ENCODE data around the gene RAP1GAP2. TPM values are rescaled to one million over a fixed set of nuclear protein-coding genes. Genes with fewer than 3 reads are reported as not detected.

RAP1GAP2 gene
- total RNA-seq, 2 experiments from 2014 or later = 0.64 to 0.86 TPM

DNA sequence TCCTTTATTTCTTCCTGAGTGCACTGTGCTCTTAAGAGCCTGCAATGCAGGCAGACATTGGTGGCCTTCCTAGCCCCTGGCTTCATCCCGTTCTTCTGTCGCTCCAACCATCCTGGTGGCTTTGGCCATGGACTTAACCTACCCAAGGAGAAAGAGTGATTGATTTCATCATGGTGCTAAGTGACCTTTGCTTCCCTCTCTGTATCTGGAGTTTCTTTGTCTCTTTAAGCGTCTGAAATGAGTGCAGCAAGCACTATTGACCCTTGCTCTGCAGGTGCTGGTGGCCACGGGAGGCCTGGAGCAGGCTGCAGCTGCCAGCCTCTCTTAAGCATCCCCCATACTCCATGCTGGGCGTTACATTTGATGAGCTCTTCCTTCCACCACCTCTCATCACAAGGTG lies 60.5 kb downstream of the RAP1GAP2 start:
- ATAC-seq (no peak), DNase-seq (no peak)
- peaks cover 3% of the 10 kb centered on the region for H3K36me3 Mint-ChIP-seq (ENCODE audit: low read depth)
- intact Hi-C loops (cut with DNase I, micrococcal nuclease) = no loop called here
- ChIA-PET POLR2A (no interaction called here), CTCF (interaction anchor here (0.7 kb wide), 1 partner anchor 472 kb away, joined by 3 read pairs; no protein-coding TSS in a partner anchor)
- no peak overlapping the region for H3K27ac Mint-ChIP-seq
- no peaks in the 10 kb centered on the region for H3K9me3 Mint-ChIP-seq (ENCODE audit: low read depth)
- H3K4me3 Mint-ChIP-seq = no peak overlapping the region
- H3K4me1 Mint-ChIP-seq = peaks cover 9% of the 10 kb centered on the region
- H3K27me3 Mint-ChIP-seq = peaks cover 23% of the 10 kb centered on the region

DNA sequence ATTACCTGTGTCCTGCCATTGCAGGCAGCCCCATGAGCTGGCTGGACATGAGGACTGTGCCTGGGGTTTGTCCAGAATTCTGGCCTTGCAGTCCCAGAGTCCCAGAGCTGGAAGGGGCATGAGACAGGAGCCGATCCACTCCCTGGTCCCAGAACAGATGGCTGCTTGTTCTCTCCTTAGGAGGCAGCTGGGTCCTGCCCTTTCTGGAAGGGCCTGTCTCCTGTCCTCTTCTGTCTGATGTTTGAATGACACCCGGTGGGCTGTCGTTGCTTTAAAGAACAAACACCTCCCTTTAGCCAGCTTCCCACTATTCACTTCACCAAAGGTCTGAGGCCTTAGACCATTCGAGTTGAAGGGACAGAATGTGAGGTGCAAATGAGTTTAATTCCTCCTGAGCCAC lies 63.8 kb downstream of the RAP1GAP2 start:
- ChIA-PET POLR2A (no interaction called here), CTCF (interaction anchor here (0.7 to 1.9 kb wide), 3 partner anchors 11 to 152 kb away, joined by 3 to 6 read pairs (median 4); no protein-coding TSS in a partner anchor)
- H3K4me1 Mint-ChIP-seq = peaks cover 3% of the 10 kb centered on the region
- H3K36me3 Mint-ChIP-seq (ENCODE audit: low read depth) = peaks cover 3% of the 10 kb centered on the region
- no peaks in the 10 kb centered on the region for H3K9me3 Mint-ChIP-seq (ENCODE audit: low read depth)
- H3K4me3 Mint-ChIP-seq = no peak overlapping the region
- peaks cover 8% of the 10 kb centered on the region for H3K27me3 Mint-ChIP-seq
- intact Hi-C loops (cut with DNase I, micrococcal nuclease) = no loop called here
- no peak overlapping the region for H3K27ac Mint-ChIP-seq
- no peak for ATAC-seq
- DNase-seq = no peak

DNA sequence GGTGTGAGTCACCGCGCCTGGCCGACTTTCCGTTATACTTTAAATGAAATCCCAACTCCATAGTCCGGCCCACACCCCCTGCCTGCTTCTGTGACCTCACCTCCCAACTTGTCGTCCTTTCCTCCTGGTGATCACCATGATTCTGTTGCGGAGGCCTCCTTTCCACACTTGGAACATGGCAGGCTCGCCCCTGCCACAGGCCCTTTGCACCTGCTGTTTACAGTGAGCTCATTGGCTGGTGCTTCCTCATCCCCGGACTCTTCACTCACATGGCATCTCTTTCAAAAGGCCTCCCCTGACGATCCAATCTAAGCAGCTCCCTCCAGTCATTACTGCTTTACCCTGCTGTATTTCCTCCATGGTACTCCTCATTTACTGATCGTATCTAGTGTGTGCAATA lies 64.6 kb downstream of the RAP1GAP2 start:
- ChIA-PET POLR2A (no interaction called here), CTCF (interaction anchor here (1.3 to 1.9 kb wide), 3 partner anchors 12 to 152 kb away, joined by 3 to 6 read pairs (median 4); no protein-coding TSS in a partner anchor)
- ATAC-seq (no peak), DNase-seq (no peak)
- no peak overlapping the region for H3K27ac Mint-ChIP-seq
- H3K4me3 Mint-ChIP-seq = no peak overlapping the region
- H3K9me3 Mint-ChIP-seq (ENCODE audit: low read depth) = no peaks in the 10 kb centered on the region
- H3K27me3 Mint-ChIP-seq = peaks cover 4% of the 10 kb centered on the region
- H3K4me1 Mint-ChIP-seq = no peaks in the 10 kb centered on the region
- H3K36me3 Mint-ChIP-seq (ENCODE audit: low read depth) = peaks cover 3% of the 10 kb centered on the region
- intact Hi-C loops (cut with DNase I, micrococcal nuclease) = no loop called here

DNA sequence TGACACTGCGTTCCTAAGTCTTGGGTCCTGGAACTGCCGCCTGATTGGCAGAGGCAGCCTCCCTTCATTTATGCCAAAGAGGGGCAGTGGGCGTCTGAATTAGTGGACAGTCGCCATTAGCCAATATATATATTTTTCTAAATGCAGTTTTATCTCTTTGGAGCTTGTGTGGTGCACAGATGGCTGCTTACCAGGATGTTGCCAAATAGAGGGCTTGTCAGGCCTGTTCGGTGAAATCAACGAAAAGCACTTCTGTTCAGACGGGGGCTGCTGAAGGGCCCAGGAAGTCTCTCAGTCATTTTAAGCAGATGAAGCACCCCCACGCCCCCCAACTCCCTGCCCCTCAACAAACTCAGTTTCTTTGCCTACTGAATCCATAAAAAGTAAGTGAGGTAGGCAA lies 66.0 kb downstream of the RAP1GAP2 start:
- ATAC-seq (no peak), DNase-seq (no peak)
- H3K27me3 Mint-ChIP-seq = no peaks in the 10 kb centered on the region
- ChIA-PET POLR2A (no interaction called here), CTCF (interaction anchor here (0.6 to 1.6 kb wide), 3 partner anchors 13 to 781 kb away, joined by 3 to 4 read pairs (median 4); no protein-coding TSS in a partner anchor)
- H3K4me3 Mint-ChIP-seq = no peak overlapping the region
- no peaks in the 10 kb centered on the region for H3K9me3 Mint-ChIP-seq (ENCODE audit: low read depth)
- H3K27ac Mint-ChIP-seq = no peak overlapping the region
- peaks cover 3% of the 10 kb centered on the region for H3K36me3 Mint-ChIP-seq (ENCODE audit: low read depth)
- no peaks in the 10 kb centered on the region for H3K4me1 Mint-ChIP-seq
- intact Hi-C loops (cut with DNase I, micrococcal nuclease) = no loop called here

GRCh38 chr17:2863204-2863603 lies 67.0 kb downstream of the RAP1GAP2 start:
- CTCF ChIA-PET = interaction anchor here (1.0 to 1.5 kb wide), 2 partner anchors 14 to 81 kb away, joined by 3 to 4 read pairs; no protein-coding TSS in a partner anchor
- no peak for DNase-seq
- intact Hi-C loops (cut with DNase I, micrococcal nuclease) = no loop called here
- Mint-ChIP-seq H3K27ac (no peak overlapping the region), H3K4me3 (no peak overlapping the region), H3K4me1 (no peaks in the 10 kb centered on the region), H3K27me3 (no peaks in the 10 kb centered on the region), H3K9me3 (ENCODE audit: low read depth) (no peaks in the 10 kb centered on the region), H3K36me3 (ENCODE audit: low read depth) (peaks cover 3% of the 10 kb centered on the region)
- POLR2A ChIA-PET = no interaction called here
- ATAC-seq = no peak

DNA sequence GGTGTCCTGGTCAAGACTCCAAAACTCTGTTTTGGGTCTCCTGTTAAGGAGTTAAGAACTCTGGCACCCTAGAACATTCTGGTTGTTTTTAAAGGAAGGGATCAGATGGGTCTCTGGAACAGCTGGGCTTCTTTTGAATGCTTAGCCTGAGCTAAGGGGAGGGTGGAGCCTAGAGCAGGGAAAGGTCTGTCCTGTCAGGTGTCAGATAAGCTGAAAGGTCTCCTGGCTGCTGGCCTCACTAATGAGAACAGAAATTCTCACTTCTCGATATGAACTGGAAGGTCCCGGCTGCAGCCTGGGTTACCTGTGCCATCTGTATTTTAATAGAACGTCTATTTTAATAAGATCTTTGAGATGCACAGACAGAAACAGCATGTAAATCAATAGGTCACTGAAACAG lies 69.0 kb downstream of the RAP1GAP2 start:
- Mint-ChIP-seq H3K4me1 (no peaks in the 10 kb centered on the region), H3K9me3 (ENCODE audit: low read depth) (no peaks in the 10 kb centered on the region), H3K27me3 (no peaks in the 10 kb centered on the region), H3K4me3 (no peak overlapping the region), H3K36me3 (ENCODE audit: low read depth) (no peaks in the 10 kb centered on the region), H3K27ac (no peak overlapping the region)
- ChIA-PET CTCF (interaction anchor here (0.6 to 1.2 kb wide), 3 partner anchors 17 to 66 kb away, joined by 3 read pairs; no protein-coding TSS in a partner anchor), POLR2A (no interaction called here)
- ATAC-seq = no peak
- no peak for DNase-seq
- intact Hi-C loops (cut with DNase I, micrococcal nuclease) = no loop called here

GRCh38 chr17:2867441-2868424 lies 71.5 kb downstream of the RAP1GAP2 start:
- intact Hi-C loops (cut with DNase I, micrococcal nuclease) = no loop called here
- Mint-ChIP-seq H3K4me1 (no peaks in the 10 kb centered on the region), H3K4me3 (no peak overlapping the region), H3K27me3 (no peaks in the 10 kb centered on the region), H3K36me3 (ENCODE audit: low read depth) (no peaks in the 10 kb centered on the region), H3K27ac (no peak overlapping the region), H3K9me3 (ENCODE audit: low read depth) (no peaks in the 10 kb centered on the region)
- DNase-seq = no peak
- ChIA-PET POLR2A (no interaction called here), CTCF (interaction anchor here (0.6 kb wide), 1 partner anchor 14 kb away, joined by 3 read pairs; no protein-coding TSS in a partner anchor)
- no peak for ATAC-seq

DNA sequence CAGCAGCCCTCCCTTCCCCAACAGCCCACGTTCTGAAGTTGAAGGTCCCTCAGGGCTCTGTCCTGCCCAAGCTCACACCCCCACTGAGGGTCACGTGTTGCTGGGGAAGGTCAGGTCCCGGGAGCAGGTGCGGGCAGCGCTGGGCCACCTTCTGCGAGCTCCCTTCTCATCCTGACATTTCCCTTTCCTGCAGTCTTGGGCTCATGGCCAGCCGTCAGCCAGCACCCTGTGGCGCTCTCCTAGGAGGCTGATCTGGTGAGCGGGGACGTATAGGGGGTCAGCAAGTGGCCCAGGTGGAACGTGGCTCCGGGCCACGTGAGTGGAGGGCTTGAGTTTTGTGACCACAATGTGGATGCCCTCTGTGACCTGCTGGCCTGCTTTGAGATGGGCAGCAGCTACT lies 73.4 kb downstream of the RAP1GAP2 start:
- ChIA-PET CTCF (no interaction called here), POLR2A (no interaction called here)
- Mint-ChIP-seq H3K4me3 (no peak overlapping the region), H3K36me3 (ENCODE audit: low read depth) (no peaks in the 10 kb centered on the region), H3K9me3 (ENCODE audit: low read depth) (no peaks in the 10 kb centered on the region), H3K27ac (no peak overlapping the region), H3K27me3 (no peaks in the 10 kb centered on the region), H3K4me1 (no peaks in the 10 kb centered on the region)
- no peak for ATAC-seq
- intact Hi-C loops (cut with DNase I, micrococcal nuclease) = no loop called here
- DNase-seq = no peak

- DNase-seq = no peak
- Mint-ChIP-seq H3K36me3 (ENCODE audit: low read depth) (no peaks in the 10 kb centered on the region), H3K27ac (no peak overlapping the region), H3K9me3 (ENCODE audit: low read depth) (no peaks in the 10 kb centered on the region), H3K4me1 (no peaks in the 10 kb centered on the region), H3K27me3 (no peaks in the 10 kb centered on the region), H3K4me3 (no peak overlapping the region)
- POLR2A ChIA-PET = interaction anchor here (0.5 kb wide), 1 partner anchor 10 kb away, joined by 3 read pairs; no protein-coding TSS in a partner anchor
- intact Hi-C loops (cut with DNase I, micrococcal nuclease) = no loop called here
- CTCF ChIA-PET = no interaction called here
- ATAC-seq = no peak
Observed at GRCh38 chr17:2871205-2871604, 75.0 kb downstream of the RAP1GAP2 start.

DNA sequence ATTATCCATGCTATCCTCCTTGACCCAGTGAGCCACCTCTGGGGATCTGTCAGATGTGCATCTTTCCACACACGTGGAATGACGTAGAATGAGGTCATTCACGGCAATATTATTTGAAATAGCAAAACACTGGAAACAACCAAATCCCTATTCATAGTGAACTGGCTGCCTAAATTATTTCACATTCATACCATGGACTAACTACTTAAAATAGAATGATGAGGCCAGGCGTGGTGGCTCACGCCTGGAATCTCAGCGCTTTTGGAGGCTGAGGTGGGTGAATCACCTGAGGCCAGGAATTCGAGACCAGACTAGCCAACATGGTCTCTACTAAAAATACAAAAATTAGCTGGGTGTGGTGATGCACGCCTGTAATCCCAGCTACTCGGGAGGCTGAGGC lies 75.5 kb downstream of the RAP1GAP2 start:
- CTCF ChIA-PET = interaction anchor here (0.6 to 0.8 kb wide), 2 partner anchors 40 to 43 kb away, joined by 3 to 4 read pairs; no protein-coding TSS in a partner anchor
- intact Hi-C loops (cut with DNase I, micrococcal nuclease) = no loop called here
- POLR2A ChIA-PET = interaction anchor here (0.5 kb wide), 1 partner anchor 14 kb away, joined by 4 read pairs; no protein-coding TSS in a partner anchor

DNA sequence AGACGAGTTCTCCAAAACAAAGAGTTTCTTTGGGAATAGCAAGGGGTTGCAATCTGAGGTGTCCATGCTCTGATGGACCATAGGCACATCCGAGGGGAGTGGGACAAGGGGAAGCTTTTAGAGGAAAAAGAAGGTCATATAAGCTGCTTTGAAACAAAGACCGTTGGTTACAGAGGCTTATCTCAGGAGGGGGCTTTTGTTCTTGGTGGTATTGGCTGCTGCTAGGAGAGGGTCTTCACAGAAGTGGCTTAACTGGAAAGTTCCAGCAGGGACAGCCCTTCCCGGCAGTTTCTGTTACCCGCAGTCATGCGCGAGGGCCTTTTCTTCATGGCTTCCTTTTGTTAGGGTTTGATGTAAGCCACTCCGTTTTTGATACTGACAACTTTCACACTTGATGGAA lies 76.0 kb downstream of the RAP1GAP2 start:
- POLR2A ChIA-PET = no interaction called here
- no peaks in the 10 kb centered on the region for H3K36me3 Mint-ChIP-seq (ENCODE audit: low read depth)
- intact Hi-C loops (cut with DNase I, micrococcal nuclease) = no loop called here

More for the DNA sequence above, 75.5 kb downstream of the RAP1GAP2 start:
- Mint-ChIP-seq H3K27ac (no peak overlapping the region), H3K9me3 (ENCODE audit: low read depth) (no peaks in the 10 kb centered on the region), H3K36me3 (ENCODE audit: low read depth) (no peaks in the 10 kb centered on the region), H3K4me1 (no peaks in the 10 kb centered on the region), H3K27me3 (no peaks in the 10 kb centered on the region), H3K4me3 (no peak overlapping the region)
- no peak for ATAC-seq
- DNase-seq = no peak

More for the DNA sequence above, 76.0 kb downstream of the RAP1GAP2 start:
- no peaks in the 10 kb centered on the region for H3K27me3 Mint-ChIP-seq
- no peak overlapping the region for H3K4me3 Mint-ChIP-seq
- H3K27ac Mint-ChIP-seq = no peak overlapping the region
- no peak for DNase-seq
- no peaks in the 10 kb centered on the region for H3K9me3 Mint-ChIP-seq (ENCODE audit: low read depth)
- CTCF ChIA-PET = interaction anchor here (0.6 to 1.1 kb wide), 3 partner anchors 24 to 43 kb away, joined by 3 to 5 read pairs (median 4); no protein-coding TSS in a partner anchor
- no peaks in the 10 kb centered on the region for H3K4me1 Mint-ChIP-seq
- ATAC-seq = no peak

Measured in activated CD4-positive, alpha-beta T cell treated with anti-CD3 and anti-CD28 coated beads for 36 hours (primary cell).